ENCODE data around the gene PERCC1.

Gene PERCC1

GRCh38 chr16:1424028-1424427 lies 6.8 kb upstream of the PERCC1 start:
- FAIRE-seq: no peak
- no peak for DNase-seq (ENCODE audit: insufficient read length, low spot score)
- TF ChIP-seq POLR2A (IDR thresholded peaks at IDR 0.05; ENCODE audit: low read depth, low read length): no peak

DNA sequence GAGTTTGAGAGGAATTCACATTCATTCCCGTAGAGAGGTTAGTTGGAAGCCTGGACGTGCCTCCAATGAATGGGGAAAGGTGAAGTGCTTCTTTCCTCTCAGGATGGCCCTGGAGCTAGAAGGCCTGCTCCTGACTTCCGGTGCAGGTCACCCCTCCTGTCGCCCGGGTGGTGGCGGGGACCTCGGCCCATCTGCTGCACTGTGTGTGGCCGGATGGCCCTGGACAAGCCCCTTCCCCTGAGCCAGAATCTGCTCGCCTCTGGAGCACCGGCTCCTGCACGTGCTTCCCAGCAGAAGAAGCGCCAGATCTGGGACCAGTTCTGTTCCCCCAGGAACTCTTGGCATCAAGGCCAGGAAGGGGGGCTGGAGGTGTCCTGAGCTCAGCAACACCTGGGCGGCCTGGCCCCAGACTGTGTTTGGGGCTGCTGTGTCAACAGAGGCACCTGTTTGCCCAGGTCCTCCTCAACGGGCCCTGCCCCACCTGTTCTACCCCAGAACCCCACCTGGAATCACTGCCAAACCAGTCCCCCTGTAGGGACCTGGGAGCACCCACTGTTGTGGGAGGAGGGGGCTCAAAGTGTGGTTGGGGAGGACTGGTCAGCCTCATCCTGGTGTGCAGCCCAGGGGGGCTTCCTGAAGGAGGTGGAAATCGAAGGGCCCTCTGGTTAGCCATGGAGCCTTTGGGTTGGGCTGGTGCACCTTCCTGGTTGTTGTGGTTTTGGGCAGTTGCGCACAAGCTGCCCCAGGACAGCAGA lies 5.1 kb upstream of the PERCC1 start:
- FAIRE-seq (no peak), DNase-seq (ENCODE audit: insufficient read length, low spot score) (no peak)
- TF ChIP-seq POLR2A (IDR thresholded peaks at IDR 0.05; ENCODE audit: low read depth, low read length): no peak

- DNase-seq (ENCODE audit: insufficient read length, low spot score) (no peak), FAIRE-seq (no peak)
- TF ChIP-seq POLR2A (IDR thresholded peaks at IDR 0.05; ENCODE audit: low read depth, low read length): no peak
Measured at GRCh38 chr16:1426734-1427471, 4.0 kb upstream of the PERCC1 start.

- no peak for TF ChIP-seq POLR2A (IDR thresholded peaks at IDR 0.05; ENCODE audit: low read depth, low read length)
- DNase-seq (ENCODE audit: insufficient read length, low spot score) (no peak), FAIRE-seq (no peak)
Measured at GRCh38 chr16:1427473-1428461, 3.1 kb upstream of the PERCC1 start.

DNA sequence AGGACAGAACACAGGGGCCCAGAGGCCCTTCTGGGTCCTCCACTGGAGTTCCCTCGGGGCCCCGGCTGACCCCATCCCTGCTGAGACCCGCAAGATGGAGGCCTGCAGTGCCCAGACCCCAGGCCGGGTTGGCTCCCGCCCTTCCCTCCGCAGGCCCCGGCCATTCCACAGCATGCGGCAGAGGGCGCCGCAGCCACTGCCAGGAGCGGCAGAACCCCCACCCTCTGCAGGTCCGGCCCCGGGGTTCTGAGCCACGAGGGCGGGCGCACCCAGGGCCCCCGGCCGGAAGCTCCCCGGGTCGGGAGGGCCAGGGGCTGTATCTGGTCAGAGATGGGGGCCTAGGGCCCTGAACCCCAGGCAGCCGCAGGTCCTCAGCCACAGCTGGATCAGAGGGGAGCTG lies 2.4 kb upstream of the PERCC1 start:
- FAIRE-seq (no peak), DNase-seq (ENCODE audit: insufficient read length, low spot score) (no peak)
- TF ChIP-seq POLR2A (IDR thresholded peaks at IDR 0.05; ENCODE audit: low read depth, low read length): no peak

- no peak for TF ChIP-seq POLR2A (IDR thresholded peaks at IDR 0.05; ENCODE audit: low read depth, low read length)
- DNase-seq (ENCODE audit: insufficient read length, low spot score) (no peak), FAIRE-seq (no peak)
Measured at GRCh38 chr16:1429012-1429411, 1.9 kb upstream of the PERCC1 start.

DNA sequence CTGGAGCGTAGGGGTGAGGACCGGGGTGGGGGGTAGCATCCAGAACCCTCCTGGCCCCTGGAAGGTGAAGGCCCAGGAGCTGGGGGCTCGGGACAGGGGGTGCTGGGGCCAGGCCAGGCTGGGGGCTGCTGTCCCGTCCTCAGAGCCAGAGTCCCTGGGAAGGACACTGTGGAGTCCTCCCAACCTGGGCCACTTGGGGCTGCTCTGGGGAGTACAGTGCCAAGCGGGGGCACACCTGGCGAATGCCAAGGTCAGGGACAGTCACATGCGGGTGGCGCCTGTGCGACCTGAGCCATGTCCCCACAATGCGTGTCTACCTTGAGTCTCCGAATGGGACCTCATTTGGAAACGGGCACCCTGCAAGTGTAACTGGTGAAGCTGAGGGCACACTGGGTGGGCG lies 1.2 kb upstream of the PERCC1 start:
- FAIRE-seq: no peak
- TF ChIP-seq POLR2A (IDR thresholded peaks at IDR 0.05; ENCODE audit: low read depth, low read length): no peak
- DNase-seq (ENCODE audit: insufficient read length, low spot score): no peak

- no peak for TF ChIP-seq POLR2A (IDR thresholded peaks at IDR 0.05; ENCODE audit: low read depth, low read length)
- DNase-seq (ENCODE audit: insufficient read length, low spot score): no peak
- FAIRE-seq: no peak
Measured at GRCh38 chr16:1430214-1430758, 592 bp upstream of the PERCC1 start.

- FAIRE-seq: no peak
- no peak for DNase-seq (ENCODE audit: insufficient read length, low spot score)
- TF ChIP-seq POLR2A (IDR thresholded peaks at IDR 0.05; ENCODE audit: low read depth, low read length): no peak
Measured at GRCh38 chr16:1431497-1432270, 806 bp downstream of the PERCC1 start.

DNA sequence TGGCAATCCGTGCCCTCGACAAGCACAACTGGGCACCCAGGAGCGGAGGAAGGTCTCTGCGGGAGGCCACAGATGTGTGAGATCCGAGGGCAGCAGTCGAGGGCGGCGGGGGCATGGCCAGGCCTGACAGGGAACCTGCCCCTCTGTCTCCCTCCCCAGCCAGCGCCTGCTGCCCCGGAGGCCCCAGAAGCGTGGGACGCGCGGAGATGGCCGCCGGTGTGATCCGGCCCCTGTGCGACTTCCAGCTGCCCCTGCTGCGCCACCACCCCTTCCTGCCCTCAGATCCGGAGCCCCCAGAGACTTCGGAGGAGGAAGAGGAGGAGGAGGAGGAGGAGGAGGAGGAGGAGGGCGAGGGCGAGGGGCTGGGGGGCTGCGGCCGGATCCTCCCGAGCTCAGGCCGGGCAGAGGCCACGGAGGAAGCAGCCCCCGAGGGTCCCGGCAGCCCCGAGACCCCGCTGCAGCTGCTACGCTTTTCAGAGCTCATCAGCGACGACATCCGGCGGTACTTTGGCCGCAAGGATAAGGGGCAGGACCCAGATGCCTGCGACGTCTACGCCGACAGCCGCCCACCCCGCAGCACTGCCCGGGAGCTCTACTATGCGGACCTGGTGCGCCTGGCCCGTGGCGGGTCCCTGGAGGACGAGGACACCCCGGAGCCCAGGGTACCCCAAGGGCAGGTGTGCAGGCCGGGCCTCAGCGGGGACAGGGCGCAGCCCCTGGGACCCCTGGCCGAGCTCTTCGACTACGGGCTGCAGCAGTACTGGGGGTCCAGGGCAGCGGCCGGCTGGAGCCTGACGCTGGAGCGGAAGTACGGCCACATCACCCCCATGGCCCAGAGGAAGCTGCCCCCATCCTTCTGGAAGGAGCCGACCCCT lies 1.7 kb downstream of the PERCC1 start:
- DNase-seq (ENCODE audit: insufficient read length, low spot score): no peak
- TF ChIP-seq POLR2A (IDR thresholded peaks at IDR 0.05; ENCODE audit: low read depth, low read length): no peak
- FAIRE-seq: no peak

- no peak for DNase-seq (ENCODE audit: insufficient read length, low spot score)
- TF ChIP-seq POLR2A (IDR thresholded peaks at IDR 0.05; ENCODE audit: low read depth, low read length): no peak
- no peak for FAIRE-seq
Measured at GRCh38 chr16:1433263-1433560, 2.3 kb downstream of the PERCC1 start.

DNA sequence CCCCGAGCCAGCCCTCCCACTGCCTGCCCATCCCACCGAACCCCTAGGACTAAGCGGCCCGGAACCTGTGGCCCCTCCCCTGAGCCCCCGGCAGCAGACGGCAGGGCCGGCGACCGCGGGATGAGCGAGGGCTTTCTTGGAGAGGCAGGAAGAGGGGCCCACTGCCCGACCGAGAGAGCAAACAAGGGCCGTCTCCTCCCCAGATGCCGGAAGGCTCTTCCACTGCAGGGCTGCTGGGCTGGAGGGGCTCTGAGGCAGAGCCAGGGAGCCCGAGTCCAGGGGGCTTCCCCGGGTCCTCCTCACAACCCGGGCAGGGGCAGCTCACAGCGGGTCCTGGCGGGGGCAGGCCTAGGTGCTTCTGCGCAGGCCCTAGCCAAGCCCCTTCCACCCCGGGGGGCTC lies 2.9 kb downstream of the PERCC1 start:
- no peak for FAIRE-seq
- DNase-seq (ENCODE audit: insufficient read length, low spot score): no peak
- TF ChIP-seq POLR2A (IDR thresholded peaks at IDR 0.05; ENCODE audit: low read depth, low read length): no peak
